ENCODE results near the gene KRT13. TPM values are rescaled to one million over a fixed set of nuclear protein-coding genes. Genes with fewer than 3 reads are reported as not detected.

The KRT13 gene
- total RNA-seq, 1 donor from 2014 or later = 292 TPM

DNA sequence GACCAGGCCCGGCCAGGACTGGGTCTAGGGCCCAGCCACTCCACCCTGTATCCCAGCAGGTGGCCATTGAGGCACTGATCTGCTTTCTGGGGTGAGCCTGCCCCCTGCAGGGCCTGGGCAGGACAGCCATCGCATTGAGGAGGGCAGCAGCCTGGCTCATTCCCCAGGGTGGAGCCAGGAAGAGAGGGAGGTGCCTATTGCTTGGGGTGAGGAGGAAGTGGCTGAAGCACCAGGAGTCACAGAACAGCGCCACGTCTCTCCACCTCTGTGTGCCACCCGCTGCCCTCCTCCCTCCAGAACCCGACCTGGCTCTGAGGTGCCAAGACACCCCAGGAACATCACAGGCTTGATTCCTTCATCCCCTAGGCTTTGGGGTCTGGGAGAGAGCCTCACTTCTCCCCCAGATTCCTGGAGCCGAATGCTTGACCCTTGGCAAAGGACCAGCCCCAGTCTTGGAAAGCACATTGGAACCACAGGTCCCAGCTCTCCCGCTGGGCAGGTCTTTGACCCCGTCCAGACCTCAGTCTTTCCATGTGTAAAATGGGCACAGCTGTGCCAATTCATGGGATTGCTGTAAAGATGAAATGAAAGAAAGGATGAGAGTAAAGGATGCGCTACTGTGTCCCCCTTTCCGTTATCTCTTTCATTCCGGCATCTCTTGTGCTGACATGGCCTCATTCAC is 8.5 kb downstream of the KRT13 start:
- peak; percentile 62 for DNase-seq (ENCODE audit: low spot score)

DNA sequence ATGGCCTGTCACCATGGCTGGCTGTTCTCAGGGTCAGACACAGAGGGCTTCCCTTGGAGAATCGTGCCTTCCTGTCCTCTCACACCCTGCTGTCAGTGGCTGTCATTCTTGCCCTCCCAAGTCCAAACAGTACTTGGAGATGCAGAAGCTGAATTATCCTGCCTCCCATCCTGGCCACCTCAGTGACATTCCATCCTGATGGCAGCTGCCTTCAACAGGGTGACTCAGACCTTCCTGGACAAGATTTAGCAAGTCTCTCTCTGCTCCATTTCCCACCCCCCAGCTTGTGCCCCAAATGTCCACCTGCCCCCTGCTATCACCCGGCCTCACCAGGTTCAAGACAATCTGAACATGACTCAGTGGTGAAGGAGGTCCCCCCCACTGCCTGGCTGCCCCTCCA is 10.9 kb downstream of the KRT13 start:
- DNase-seq (ENCODE audit: low spot score) = no peak

DNA sequence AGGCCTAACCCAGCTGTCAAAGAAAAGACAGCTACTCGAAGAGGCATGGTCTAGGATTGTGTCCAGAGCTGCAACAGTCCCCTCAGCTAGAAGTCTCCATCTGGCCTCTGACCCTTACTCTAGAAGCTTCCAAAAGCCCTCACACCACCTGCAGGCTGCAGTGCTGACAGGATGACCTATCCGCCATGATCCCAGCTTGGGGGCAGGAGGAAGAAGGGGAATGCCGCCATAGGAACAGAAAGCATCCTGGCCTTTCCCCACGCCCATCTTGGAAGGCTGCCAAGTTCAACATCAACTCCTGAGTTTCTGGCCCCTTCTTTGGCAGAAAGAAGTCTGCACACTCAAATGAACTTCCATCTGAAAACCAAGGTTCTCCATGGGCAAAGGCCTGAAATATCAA is 12.6 kb downstream of the KRT13 start:
- peak; percentile 35 for DNase-seq (ENCODE audit: low spot score)

DNA sequence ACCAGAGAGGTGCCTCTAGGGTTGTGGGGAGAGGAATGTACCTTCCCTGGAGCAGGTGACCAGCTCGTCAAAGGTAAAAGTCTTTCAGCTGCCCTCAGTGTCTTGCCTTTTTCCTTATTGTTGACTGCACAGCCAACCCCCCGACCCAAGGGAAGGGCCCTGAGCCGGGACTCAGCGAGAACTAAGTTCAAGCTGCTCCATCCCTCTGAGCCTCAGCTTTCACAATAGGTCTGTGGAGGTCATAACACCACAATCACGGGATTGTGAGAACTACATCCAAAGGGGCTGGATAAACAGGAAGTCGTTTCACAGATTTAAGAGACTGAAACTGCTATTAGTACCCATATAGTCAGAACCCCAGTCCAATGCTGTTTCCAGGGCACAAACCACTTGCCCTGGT is 13.1 kb downstream of the KRT13 start:
- no peak for DNase-seq (ENCODE audit: low spot score)

DNA sequence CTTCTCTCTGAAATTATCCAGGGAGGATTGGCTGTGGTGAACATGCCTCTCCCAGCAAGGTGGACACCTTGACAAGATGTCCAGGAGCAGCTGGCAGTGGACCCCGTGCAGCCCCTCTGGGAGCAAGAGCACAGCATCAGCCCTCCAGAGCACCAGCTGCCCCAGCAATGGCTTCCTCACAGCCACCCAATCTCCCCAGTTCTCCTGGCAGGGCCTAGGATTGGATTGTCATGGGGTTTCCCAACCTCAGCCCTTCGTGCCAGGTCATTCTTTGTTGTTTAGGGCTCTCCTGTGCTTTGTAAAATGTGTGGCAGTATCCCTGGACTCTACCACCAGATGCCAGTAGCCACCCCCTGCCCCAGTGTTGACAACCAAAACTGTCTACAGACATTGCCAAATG is 13.9 kb downstream of the KRT13 start:
- no peak for DNase-seq (ENCODE audit: low spot score)

DNA sequence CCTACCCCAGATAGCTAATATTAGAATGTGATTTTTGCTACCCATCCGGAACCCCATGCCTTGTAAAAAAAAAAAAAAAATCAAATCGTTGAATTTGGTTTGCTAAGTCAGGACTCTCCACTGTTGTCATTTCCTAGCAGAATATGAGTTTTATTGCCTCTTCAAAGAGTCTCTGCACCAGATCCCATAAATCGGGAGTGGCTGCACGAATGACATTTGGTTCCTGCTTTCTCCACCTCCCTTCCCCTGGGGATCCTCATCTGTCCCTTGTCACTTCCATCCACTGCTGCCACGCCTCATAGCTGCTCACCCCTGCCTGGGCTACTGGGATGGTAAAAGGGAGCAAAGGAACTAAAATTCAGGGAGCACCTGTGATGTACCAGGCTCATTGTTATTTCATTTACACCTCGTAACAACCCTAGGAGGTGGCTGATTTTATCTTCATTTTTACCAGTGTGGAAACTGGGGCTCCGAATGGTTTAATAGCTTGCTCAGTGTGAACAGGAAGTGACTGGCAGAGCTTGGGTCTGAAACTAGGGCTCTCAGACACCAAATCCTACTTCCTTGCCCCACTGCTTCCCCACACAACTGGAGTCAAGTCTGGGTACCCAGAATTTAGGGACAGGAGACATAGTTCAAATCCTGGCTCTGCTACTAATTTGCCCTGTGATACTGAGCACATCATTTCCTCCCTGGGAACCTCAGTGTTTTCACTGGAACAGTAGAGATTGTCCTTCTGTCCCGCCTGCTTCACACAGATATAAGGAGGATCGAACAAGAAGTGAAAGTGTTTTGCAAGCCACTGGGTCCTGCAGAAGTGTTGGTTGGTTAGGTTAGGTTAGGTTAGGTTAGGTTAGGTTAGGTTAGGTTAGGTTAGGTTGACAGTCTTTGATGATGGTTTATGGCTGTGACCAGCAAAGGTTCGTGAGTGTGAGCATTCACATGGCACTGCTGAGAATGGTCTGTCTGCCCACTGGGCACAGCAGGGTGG is 15.1 kb downstream of the KRT13 start:
- DNase-seq (ENCODE audit: low spot score) = no peak

DNA sequence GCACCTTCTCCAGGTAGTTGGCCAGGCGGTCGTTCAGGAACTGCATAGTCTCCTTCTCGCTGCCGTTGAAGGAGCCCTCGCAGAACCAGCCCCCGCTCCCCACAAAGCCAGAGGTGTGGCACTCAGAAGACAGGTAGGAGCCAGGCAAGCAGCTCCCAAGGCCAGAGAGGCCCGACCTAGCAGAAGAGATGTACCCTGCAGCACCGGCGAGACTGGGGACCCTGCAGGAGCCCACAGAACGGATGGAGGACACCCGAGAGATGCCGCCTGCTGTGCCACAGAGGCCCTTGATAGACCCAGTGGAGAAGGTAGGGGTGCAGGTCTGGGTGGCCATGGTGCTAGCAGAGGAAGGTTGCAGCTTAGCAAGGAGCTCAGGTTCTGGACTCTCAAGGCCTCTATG is 15.9 kb downstream of the KRT13 start, which contains the start of gene KRT36:
KRT36 (minus strand) TSS at position 380 of the 400 bp plus-strand sequence; CDS start at position 334, 46 bp downstream.
- DNase-seq (ENCODE audit: low spot score) = no peak

DNA sequence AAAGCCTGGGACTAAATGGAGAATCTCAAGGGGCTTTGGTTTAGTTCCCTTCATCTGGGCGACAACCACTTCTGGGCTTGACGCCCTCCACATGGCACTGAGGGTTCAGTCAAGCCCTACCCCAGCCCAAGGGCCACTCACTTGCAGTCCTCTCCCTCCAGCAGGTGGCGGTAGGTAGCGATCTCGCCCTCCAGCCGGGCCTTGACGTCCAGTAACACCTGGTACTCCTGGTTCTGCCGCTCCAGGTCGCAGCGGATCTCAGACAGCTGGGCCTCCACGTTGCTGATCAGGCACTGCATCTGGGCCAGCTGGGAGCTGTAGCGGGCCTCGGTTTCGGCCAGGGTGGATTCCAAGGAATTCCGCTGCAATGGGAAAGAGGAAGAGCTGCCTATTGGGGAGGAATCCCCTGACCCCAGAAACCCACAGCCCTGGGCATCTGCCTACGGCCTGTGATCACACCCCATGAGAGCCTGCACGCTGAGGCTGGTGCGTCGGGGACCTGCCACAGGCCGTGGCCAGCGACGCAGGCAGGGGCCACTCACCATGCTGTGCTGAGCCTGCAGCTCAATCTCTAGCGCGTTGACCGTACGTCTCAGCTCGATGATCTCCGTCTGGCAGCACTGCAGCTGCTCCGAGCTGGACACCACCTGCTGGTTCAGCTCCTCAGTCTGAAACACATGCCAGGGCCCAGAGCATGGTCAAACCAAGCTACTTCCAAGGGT is 18.4 kb downstream of the KRT13 start:
- DNase-seq (ENCODE audit: low spot score) = no peak

DNA sequence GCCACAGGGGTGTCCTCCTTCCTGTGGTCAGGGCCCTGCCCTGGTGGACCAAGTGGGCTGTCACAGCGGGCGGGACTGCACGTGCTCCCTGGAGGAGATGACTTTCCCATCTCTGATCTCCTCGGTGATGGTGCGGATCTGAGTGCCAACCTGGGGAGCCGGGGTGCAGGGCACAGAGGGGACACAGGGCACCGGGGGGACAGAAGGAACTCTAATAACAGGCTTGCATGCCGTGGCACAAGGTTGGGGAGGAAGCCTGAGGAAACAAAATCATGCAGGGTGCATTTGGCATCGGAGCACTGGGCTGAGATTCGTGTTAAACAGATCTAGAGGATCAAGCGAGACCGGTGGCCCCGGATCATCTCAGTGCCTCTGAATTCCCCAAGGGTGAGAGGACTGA is 19.1 kb downstream of the KRT13 start:
- DNase-seq (ENCODE audit: low spot score) = no peak

DNA sequence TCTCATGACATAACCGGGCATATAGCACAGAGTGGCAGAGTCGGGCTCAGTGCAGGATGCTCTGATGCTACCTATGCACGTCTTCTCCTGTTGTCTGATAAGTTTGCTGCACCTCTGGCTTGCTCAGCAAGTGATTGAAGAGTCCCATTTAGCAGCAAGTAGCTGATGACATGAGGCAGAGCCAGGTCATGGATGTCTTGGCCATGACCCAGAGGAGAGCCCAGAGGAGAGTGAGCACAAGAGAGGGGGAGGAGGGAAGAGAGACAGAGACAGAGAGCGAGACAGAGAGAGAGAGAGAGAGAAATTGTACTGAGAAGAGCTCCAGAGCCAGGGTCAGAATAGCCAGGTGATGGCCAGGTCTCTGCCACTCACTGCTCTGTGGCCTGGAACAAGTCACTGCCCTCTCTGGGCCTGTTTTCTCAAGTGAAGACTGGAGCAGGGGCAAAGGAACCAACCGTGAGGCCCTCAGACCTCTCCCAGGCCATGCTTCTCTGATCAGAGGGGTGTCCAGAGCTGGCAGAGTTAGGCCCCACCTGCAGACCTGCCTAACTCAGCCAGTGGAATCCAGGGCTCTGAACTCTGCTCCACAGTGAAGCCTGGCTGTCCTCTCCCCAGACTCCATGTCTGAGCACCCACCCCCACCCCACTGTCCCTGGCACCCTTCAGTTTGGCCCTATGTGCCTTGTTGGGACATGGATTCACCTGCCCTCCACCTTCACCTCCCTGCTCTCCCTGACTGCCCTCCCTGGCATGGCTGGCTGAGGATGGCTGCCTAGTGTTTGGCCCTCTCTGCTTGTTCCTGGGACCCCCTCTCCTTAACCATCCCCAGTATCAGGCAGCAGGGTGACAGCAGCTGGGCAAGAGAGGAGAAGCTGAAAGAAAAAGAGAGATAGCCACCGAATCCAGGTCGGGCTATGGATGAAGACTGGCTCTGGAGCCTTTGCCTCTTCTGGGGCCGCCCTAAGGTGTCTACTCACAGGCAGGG is 20.2 kb downstream of the KRT13 start:
- no peak for DNase-seq (ENCODE audit: low spot score)

DNA sequence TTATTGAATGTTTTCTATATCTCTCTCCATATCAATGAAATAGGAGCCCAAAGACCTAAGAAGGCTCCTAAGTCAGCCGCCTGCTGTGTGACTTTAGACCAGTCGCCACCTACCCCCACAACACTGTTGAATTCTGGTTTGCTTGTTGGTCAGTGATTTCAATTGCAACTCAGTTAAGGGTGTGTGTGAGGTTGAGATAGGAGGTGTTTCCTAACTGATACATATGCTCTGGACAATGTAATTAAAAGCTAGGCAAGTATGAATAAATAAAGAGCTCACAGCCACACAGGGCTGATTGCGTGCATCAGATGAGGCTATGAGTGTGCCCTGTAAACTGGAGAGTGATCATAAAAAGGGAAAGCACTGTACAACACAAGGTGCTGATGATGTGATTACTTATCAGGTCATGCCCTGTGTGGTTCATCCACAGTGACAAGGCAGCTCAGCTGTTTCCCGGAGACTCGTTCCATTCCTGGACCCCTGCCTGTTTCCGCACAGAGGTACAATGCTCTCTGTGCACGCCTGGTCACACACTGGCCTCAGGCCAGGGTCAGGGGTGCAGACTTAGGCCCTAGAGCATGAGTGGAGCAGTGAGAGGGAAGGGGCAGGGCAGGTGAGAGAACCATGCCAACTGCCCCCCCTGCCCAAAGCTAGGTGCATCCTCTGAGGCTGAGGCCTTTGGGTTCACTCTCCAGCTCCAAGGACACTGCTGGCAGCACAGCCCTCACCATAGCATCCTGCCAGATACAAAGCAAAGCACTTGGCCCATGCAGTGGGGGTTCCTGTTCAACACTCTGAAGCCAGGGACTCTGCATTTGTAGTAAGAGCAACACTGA is 21.2 kb downstream of the KRT13 start:
- DNase-seq (ENCODE audit: low spot score) = no peak

DNA sequence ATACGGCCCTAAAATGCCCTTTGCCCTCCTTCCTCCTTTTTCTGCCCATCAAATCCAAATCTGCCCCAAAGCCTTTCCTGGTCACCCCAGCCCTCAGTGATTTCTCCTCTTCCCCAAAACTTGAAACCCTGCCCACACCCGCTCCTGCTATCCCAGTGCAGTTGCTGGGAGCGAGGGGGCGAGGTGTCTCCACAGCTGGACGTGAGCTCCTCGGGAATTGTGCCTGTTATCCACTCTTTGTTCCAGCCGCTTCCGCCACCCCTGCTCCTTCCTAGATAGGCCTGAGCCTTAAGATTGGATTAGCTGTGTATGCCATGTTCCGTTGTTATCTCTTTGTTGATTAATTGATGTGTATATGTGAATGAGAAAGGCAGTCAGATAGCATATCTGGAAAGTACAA is 21.9 kb downstream of the KRT13 start:
- no peak for DNase-seq (ENCODE audit: low spot score)

DNA sequence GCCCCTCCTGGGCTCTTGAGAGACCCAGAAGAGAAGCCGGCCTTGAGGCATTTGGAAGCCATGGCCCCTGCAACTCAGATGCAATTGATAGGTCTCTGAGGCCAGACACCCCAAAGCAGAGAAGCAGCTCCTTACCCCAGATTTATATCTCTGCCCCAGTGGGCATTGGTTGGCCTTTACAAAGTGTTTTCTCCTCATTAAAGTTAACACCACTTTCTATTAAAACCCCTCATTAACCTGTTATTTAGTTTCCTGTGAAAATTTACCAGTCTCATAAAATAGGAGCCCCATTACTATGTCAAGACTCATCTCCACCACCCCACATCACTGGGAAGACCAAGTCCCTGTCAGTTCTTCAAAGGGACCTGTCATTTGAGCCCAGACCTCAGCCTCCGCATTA is 24.4 kb downstream of the KRT13 start, which contains the start of gene KRT35:
KRT35 (minus strand) TSS at position 116 of the 400 bp plus-strand sequence; CDS start at position 62, 54 bp downstream.
- no peak for DNase-seq (ENCODE audit: low spot score)

DNA sequence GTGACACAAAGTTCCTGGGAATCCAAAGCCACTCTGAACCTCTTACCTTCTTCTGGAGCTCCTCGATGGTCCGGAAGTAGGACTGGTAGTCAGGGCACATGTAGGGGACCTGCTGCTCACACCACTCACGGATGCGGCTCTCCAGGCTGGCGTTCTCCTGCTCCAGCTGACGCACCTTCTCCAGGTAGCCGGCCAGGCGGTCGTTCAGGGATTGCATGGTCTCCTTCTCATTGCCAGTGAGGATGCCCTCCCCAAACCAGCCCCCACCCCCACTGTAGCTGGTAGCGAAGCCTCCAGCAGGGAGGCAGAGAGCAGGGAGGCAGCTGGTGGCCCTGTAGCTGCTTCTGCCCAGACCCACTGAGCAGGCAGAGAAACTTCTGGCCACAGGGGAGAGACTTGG is 24.8 kb downstream of the KRT13 start:
- no peak for DNase-seq (ENCODE audit: low spot score)

DNA sequence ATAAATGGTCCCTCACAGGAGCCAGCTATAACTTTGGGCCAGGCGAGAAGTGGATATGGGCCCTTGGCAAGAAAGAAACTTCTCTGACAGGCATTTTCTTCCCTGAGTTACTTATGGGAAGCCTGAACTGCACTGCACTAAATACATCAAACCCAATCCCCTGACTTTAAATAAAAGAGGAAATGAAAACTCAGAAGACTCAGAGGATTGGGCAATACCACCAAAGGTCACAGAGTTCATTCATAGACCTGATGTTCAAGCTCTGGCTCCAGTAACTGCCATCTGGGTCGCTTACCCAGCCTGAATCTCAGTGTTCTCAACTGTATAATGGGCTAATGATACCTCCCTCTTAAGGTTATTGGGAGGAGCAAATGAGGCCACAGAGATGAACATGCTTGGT is 25.3 kb downstream of the KRT13 start:
- no peak for DNase-seq (ENCODE audit: low spot score)

DNA sequence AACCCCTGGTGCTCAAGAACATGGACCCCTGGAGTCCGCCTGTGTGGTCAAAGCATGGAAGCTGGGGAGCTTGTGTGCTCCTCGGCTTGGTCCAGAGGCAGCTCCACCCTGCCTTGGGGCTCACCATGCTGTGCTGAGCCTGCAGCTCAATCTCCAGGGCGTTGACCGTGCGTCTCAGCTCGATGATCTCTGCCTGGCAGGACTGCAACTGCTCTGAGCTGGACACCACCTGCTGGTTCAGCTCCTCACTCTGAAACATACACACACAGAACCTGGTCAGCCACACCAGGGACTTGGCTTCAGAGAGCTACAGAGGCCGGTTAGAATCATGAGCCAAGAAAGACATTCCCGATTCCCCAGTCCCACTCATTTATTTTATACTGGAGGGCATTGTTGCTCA is 27.2 kb downstream of the KRT13 start:
- DNase-seq (ENCODE audit: low spot score) = no peak

DNA sequence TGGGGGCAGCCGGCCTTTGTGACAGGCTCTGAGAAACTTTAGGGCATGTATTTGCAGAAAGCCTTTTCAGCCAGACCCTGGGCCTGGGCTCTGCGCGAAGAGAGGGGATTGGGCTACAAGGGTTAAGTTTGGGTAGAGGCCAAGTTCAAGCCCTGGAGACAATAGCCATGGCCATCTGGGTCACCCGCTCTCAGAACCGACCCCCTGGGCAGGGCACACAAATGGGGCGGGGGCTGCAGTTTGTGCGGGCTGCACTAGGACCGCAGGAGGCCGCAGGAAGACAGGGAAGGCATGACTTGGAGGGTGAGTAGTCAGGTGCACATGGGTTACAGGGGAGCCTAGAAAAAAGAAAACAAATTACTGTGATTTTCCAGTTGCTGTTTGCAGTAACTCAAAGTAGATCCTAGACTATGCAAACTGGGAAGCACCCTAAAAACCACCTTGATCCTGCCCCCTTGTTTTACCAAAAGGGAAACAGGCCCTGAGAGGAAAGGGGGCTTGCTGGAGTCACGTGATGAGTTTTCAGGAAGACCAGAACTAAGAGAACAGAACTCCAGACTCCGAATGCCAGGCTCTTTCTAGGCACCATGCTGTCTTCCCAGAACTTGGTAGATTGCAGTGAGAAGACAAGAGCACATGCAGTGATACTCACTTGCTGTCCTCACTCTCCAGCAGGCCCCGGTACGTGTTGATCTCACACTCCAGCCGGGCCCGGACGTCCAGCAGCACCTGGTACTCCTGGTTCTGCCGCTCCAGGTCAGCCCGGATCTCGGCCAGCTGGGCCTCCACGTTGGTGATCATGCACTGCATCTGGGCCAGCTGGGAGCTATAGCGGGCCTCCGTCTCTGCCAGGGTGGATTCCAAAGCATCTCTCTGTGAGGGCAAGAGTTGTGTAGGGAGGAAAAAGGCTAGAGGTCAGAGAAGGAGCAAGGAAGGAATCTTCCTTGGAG is 28.3 kb downstream of the KRT13 start:
- DNase-seq (ENCODE audit: low spot score) = no peak

DNA sequence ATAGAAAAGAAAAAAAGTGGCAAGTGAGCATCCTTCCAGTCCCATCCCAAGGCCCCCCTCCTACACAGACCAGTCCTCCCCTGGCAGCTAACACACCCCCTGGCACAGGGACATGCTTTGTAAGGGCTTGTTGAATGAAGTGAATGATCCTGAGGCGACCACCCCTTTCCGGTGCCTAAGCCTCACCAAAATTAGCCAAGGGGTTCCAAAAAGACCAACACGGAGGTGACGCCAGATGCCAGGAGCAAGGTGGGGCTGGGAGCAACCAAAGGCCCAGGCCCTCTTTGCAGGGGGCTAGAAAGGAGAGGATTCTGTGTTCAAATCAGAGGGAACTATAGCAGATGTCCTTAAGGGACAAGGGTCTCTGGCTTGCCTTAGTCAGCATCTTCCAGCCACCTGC is 30.0 kb downstream of the KRT13 start:
- no peak for DNase-seq (ENCODE audit: low spot score)

DNA sequence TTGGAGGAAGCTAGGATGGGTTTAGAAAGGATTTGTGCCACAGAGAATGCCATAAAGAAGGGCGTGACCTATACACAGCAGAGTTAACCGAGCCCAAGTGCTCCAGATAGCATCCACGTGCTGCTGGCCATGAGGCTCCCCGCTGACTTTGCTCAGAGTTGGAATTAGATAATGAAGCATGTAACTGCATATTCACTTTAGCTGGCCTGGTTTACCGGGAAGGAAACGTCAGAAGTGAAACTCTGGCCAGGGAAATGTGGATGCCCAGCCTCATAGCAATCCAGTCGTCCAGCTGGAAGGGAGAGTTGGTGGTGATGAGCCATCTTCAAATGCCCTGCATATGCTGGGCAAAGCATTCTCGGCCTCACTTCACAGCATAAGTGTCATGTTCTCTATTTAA is 30.5 kb downstream of the KRT13 start:
- no peak for DNase-seq (ENCODE audit: low spot score)

Data from umbilical cord (tissue), 2 donors.